Stimulated activated CD4-positive, alpha-beta T cell treated with anti-CD3 and anti-CD28 coated beads, Interleukin-2, amount 100 ng/mL, for 24 hours (primary cell): Measurements from ENCODE around the gene TACO1.

Experiments
- DNase-seq, 2 donors: peaks; one replicate each; pipeline ENCODE4 v3.0.0-alpha.2; 2020

The TACO1 gene

GRCh38 chr17:63641692-63642448 lies 41.2 kb downstream of the TACO1 start:
- no peak for DNase-seq

GRCh38 chr17:63644846-63645245 lies 44.2 kb downstream of the TACO1 start:
- no peak for DNase-seq

- DNase-seq, result no peak
Measured at GRCh38 chr17:63645775-63646487, 45.2 kb downstream of the TACO1 start.

GRCh38 chr17:63646488-63646806 lies 45.8 kb downstream of the TACO1 start:
- DNase-seq, result no peak

GRCh38 chr17:63647065-63647725 lies 46.5 kb downstream of the TACO1 start:
- DNase-seq, result no peak

GRCh38 chr17:63647936-63648335 lies 47.2 kb downstream of the TACO1 start:
- DNase-seq, result no peak

- no peak for DNase-seq
Measured at GRCh38 chr17:63649813-63650212, 49.1 kb downstream of the TACO1 start.

GRCh38 chr17:63652106-63652505 lies 51.4 kb downstream of the TACO1 start:
- no peak for DNase-seq

GRCh38 chr17:63653050-63653449 lies 52.4 kb downstream of the TACO1 start:
- no peak for DNase-seq

GRCh38 chr17:63657786-63658185 lies 57.1 kb downstream of the TACO1 start:
- no peak for DNase-seq
